Progenitor cell of endocrine pancreas (in vitro differentiated cells): ENCODE measurements around the gene MAPK1. TPM values are rescaled to one million over a fixed set of nuclear protein-coding genes. Genes with fewer than 3 reads are reported as not detected.
"Not testable (repeated sequence)": the region's sequence is repeated elsewhere in the genome, so short reads cannot be mapped to it uniquely, and the experiment has no call there.

Source experiments
- DNase-seq: peaks from one replicate; pipeline ENCODE4 v3.0.0; 2021; ENCODE audit warnings: low spot score; ENCODE audit not compliant: unreplicated experiment
- H3K27ac Mint-ChIP-seq: 2 replicates; pipeline ENCODE4 v1.8.0; 2021; ENCODE audit warnings: mild to moderate bottlenecking, moderate library complexity, mixed read lengths
- H3K27me3 Mint-ChIP-seq: 2 replicates; pipeline ENCODE4 v1.8.0; 2021; ENCODE audit warnings: mixed read lengths
- H3K36me3 Mint-ChIP-seq: 2 replicates; pipeline ENCODE4 v1.8.0; 2022; ENCODE audit warnings: mixed read lengths; ENCODE audit not compliant: insufficient read depth
- H3K4me1 Mint-ChIP-seq: 2 replicates; pipeline ENCODE4 v1.8.0; 2021; ENCODE audit warnings: low read depth, mixed read lengths
- H3K4me3 Mint-ChIP-seq: 2 replicates; pipeline ENCODE4 v1.8.0; 2021; ENCODE audit warnings: low read depth, mild to moderate bottlenecking, moderate library complexity, mixed read lengths
- H3K9me3 Mint-ChIP-seq: 2 replicates; pipeline ENCODE4 v1.8.0; 2021; ENCODE audit warnings: low read depth, mixed read lengths
- long read RNA-seq: library from polyadenylated mRNA; unstranded; transcript quantifications from one replicate; pipeline ENCODE4 v2.0.0, GENCODE V29; 2020
- total RNA-seq: library from RNA; stranded (reverse); gene quantifications from 2 replicates; pipeline ENCODE4 v1.2.1, GENCODE V29; 2021
- TF ChIP-seq, protein P1 (sequence below): fragments of 200-600 bp; sonication (generic); IDR thresholded peaks from one replicate; pipeline ENCODE4 v1.5.0; 2021; ENCODE audit warnings: antibody characterized with exemption, mild to moderate bottlenecking; ENCODE audit not compliant: unreplicated experiment

Gene MAPK1
- total RNA-seq = 116 and 126 TPM in 2 replicates
- long read RNA-seq, full-length matches to known transcripts = 1 of 39 reads
- long read RNA-seq, partial matches to known transcripts = 2 of 39 reads
- long read RNA-seq, other reads (novel, unspliced or antisense) = 36 of 39 reads

DNA sequence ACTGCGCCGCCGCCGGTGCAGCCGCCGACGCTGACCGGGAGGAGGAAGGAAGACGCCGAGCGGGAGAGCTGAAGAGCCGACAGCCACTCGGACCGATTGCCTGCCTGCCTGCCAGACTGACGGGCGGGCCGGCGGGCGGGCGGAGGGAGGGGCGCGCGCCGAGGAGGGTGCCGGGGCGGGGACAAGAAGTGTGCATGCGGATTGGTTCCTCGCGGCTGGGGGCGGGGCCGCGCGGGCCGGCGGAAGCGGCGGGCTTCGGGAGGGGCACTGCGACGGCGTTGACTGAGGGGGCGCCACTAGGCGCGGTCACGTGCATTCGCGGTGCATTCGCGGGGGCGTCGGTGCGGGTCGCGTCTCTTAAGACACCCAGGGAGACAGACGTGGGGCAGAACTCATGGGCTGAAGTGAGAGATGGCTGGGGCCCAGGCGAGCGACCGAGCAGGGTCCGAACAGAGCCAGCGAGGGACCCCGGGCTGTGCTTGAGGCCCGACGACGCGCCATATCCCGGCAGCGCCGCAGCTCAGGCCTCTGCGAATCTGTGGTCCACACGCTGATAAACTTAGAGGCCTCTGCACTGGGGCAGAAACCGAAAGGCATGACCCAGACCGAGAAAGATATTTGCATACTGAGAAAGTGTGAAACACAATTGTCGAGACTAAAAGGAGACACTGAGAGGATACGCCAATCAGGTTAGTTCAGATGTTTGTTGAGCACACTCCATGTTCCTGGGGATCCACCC lies at the start of gene MAPK1:
MAPK1 (minus strand) TSS at position 118 of the 739 bp plus-strand sequence. CDS start 205 bp downstream, outside the sequence.
- TF ChIP-seq, protein P1, sequence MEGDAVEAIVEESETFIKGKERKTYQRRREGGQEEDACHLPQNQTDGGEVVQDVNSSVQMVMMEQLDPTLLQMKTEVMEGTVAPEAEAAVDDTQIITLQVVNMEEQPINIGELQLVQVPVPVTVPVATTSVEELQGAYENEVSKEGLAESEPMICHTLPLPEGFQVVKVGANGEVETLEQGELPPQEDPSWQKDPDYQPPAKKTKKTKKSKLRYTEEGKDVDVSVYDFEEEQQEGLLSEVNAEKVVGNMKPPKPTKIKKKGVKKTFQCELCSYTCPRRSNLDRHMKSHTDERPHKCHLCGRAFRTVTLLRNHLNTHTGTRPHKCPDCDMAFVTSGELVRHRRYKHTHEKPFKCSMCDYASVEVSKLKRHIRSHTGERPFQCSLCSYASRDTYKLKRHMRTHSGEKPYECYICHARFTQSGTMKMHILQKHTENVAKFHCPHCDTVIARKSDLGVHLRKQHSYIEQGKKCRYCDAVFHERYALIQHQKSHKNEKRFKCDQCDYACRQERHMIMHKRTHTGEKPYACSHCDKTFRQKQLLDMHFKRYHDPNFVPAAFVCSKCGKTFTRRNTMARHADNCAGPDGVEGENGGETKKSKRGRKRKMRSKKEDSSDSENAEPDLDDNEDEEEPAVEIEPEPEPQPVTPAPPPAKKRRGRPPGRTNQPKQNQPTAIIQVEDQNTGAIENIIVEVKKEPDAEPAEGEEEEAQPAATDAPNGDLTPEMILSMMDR = peak; percentile 56
- peak within 1 kb of the TSS; percentile 94 for H3K4me3 Mint-ChIP-seq
- H3K9me3 Mint-ChIP-seq = no peaks in the 10 kb centered on the region
- peak within 1 kb of the TSS; percentile 97 for H3K27ac Mint-ChIP-seq
- peaks cover 31% of the 10 kb centered on the region for H3K4me1 Mint-ChIP-seq
- H3K36me3 Mint-ChIP-seq = peaks cover 6% of the 10 kb centered on the region
- DNase-seq = peak; percentile 82
- no peaks in the 10 kb centered on the region for H3K27me3 Mint-ChIP-seq

- H3K4me1 Mint-ChIP-seq = peaks cover 4% of the 10 kb centered on the region
- H3K9me3 Mint-ChIP-seq = no peaks in the 10 kb centered on the region
- peaks cover 2% of the 10 kb centered on the region for H3K27me3 Mint-ChIP-seq
- H3K27ac Mint-ChIP-seq = no peak overlapping the region
- H3K36me3 Mint-ChIP-seq = no peaks in the 10 kb centered on the region
- DNase-seq = no peak
- H3K4me3 Mint-ChIP-seq = no peak overlapping the region
- TF ChIP-seq, protein P1 = no peak
These were observed 49.0 kb upstream of the MAPK1 start for GRCh38 chr22:21916309-21916918.

DNA sequence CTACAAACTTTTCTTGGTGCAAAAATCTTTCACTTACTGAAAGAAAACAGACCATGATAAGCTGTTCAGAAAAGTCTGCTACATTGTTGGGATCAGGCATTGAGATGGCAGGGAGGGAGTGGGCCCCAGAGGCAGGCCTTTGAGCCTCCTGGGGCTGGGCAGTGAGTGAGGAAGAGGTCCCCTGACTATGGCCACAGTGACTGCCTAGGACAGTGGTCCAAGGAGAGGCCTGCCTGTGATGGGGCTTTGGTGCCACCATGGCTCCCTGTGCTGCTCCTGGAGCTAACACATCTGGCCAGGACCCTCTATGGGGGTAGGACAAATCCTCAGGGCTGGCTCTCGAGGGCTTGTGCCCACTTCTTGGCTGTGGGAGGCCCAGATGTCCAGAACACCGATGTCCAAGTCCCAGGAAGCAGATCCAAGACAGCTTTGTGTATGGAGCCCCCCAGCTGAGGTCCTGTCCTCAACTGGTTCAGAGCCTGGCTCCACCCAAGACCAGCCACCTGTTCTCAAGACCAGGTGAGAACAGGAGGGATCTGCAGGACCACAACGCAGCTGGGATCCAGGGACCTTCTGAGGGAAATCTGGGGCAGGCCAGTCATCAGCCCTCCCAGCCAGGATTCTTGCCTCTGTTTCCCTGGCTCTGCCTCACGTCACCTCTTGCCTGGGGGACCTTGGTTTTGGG lies 48.3 kb upstream of the MAPK1 start:
- Mint-ChIP-seq H3K36me3 (no peaks in the 10 kb centered on the region), H3K27me3 (peaks cover 2% of the 10 kb centered on the region), H3K4me1 (peaks cover 4% of the 10 kb centered on the region), H3K9me3 (no peaks in the 10 kb centered on the region), H3K4me3 (no peak overlapping the region), H3K27ac (no peak overlapping the region)
- DNase-seq = no peak
- TF ChIP-seq, protein P1 = no peak

- H3K4me1 Mint-ChIP-seq, DNase-seq, H3K27ac Mint-ChIP-seq, H3K9me3 Mint-ChIP-seq, H3K27me3 Mint-ChIP-seq, H3K36me3 Mint-ChIP-seq, H3K4me3 Mint-ChIP-seq: not testable (repeated sequence)
These were observed 46.7 kb upstream of the MAPK1 start for GRCh38 chr22:21914033-21914642.

DNA sequence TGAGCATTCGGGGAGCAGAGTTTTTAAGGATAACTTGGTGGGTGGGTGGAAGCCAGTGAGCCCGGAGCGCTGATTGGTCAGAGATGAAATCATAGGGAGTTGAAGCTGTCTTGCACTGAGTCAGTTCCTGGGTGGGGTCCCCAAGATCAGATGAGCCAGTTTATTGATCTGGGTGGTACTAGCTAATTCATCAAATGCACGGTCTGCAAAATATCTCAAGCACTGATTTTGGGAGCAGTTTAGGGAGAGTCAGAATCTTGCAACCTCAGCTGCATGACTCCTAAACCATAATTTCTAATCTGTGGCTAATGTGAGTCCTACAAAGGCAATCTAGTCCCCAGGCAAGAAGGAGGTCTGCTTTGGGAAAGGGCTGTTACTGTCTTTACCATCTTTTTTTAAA lies 42.9 kb upstream of the MAPK1 start:
- not testable (repeated sequence) for H3K4me3 Mint-ChIP-seq, DNase-seq, H3K27me3 Mint-ChIP-seq, H3K36me3 Mint-ChIP-seq, H3K4me1 Mint-ChIP-seq, H3K27ac Mint-ChIP-seq, H3K9me3 Mint-ChIP-seq

GRCh38 chr22:21909871-21910270 lies 42.4 kb upstream of the MAPK1 start:
- no peak for DNase-seq
- H3K36me3 Mint-ChIP-seq = no peaks in the 10 kb centered on the region
- no peaks in the 10 kb centered on the region for H3K9me3 Mint-ChIP-seq
- H3K4me1 Mint-ChIP-seq = no peaks in the 10 kb centered on the region
- no peak overlapping the region for H3K4me3 Mint-ChIP-seq
- TF ChIP-seq, protein P1 = no peak
- H3K27me3 Mint-ChIP-seq = peaks cover 9% of the 10 kb centered on the region
- H3K27ac Mint-ChIP-seq = no peak overlapping the region
